IMR-90 (cell line): Measurements from ENCODE around the gene TLL1. TPM values are rescaled to one million over a fixed set of nuclear protein-coding genes. Genes with fewer than 3 reads are reported as not detected.

Experiments
- ATAC-seq: fragments of 200-7000 bp; cut with Tn5 transposase; 2 replicates; pipeline ENCODE4 v1.9.1; 2020; ENCODE audit warnings: low read depth, mild to moderate bottlenecking, moderate library complexity
- BruUV-seq: library from RNA; stranded (reverse); fragments of 400-500 nt; replicated peaks from 2 replicates; lab custom pipeline; 2021; lab: Mats Ljungman, UMichigan
- CTCF ChIA-PET: fragments of 300-600 bp; formaldehyde crosslinking; extraction: SDS; loops from one replicate; lab custom pipeline; 2021; ENCODE audit warnings: antibody characterized with exemption; lab: Yijun Ruan, JAX
- POLR2A ChIA-PET: fragments of 300-600 bp; sonication (Branson Sonifier 250); formaldehyde crosslinking; loops from one replicate; lab custom pipeline; 2022; ENCODE audit warnings: antibody characterized with exemption; ENCODE audit not compliant: unreplicated experiment; lab: Charles Lee
- DNase-seq: peaks from one replicate; pipeline ENCODE4 v3.0.0; 2013
- H2AFZ ChIP-seq: replicated peaks from 2 replicates; pipeline ENCODE3; 2013; ENCODE audit warnings: low read length, mild to moderate bottlenecking; ENCODE audit not compliant: poor library complexity
- H2AK5ac ChIP-seq: 2 replicates; pipeline ENCODE4 v1.6.1; 2013; ENCODE audit warnings: low read depth, low read length, inconsistent platforms
- H2AK9ac ChIP-seq: replicated peaks from 2 replicates; pipeline ENCODE3; 2013; ENCODE audit warnings: mild to moderate bottlenecking, low read depth, low read length, moderate library complexity; ENCODE audit not compliant: poor library complexity
- H2BK120ac ChIP-seq: 2 replicates; pipeline ENCODE4 v1.6.1; 2013; ENCODE audit warnings: low read depth, low read length, inconsistent platforms
- H2BK15ac ChIP-seq: 3 replicates; pipeline ENCODE4 v1.6.1; 2013; ENCODE audit warnings: low read depth, low read length, inconsistent platforms
- H2BK20ac ChIP-seq: 2 replicates; pipeline ENCODE4 v1.6.1; 2013; ENCODE audit warnings: low read depth, mild to moderate bottlenecking, inconsistent platforms, low read length, moderate library complexity
- H2BK5ac ChIP-seq: 2 replicates; pipeline ENCODE4 v1.6.1; 2013; ENCODE audit warnings: mild to moderate bottlenecking, low read depth, low read length, inconsistent platforms; ENCODE audit not compliant: poor library complexity, severe bottlenecking
- H3K14ac ChIP-seq: replicated peaks from 2 replicates; pipeline ENCODE4 v1.6.1; 2013; ENCODE audit warnings: low read depth, low read length, inconsistent platforms
- H3K18ac ChIP-seq: 2 replicates; pipeline ENCODE4 v1.6.1; 2013; ENCODE audit warnings: low read depth, low read length, control low read depth
- H3K23ac ChIP-seq: 2 replicates; pipeline ENCODE4 v1.6.1; 2013; ENCODE audit warnings: low read depth, low read length, inconsistent platforms
- H3K27ac ChIP-seq: 2 replicates; pipeline ENCODE4 v1.5.1; 2013; ENCODE audit warnings: mild to moderate bottlenecking, control low read depth, low read length; ENCODE audit not compliant: insufficient read depth
- H3K27me3 ChIP-seq: 2 replicates; pipeline ENCODE4 v1.6.1; 2013; ENCODE audit warnings: low read length; ENCODE audit not compliant: control insufficient read depth, insufficient read depth
- H3K36me3 ChIP-seq: 2 replicates; pipeline ENCODE4 v1.6.1; 2013; ENCODE audit warnings: low read length, mixed read lengths; ENCODE audit not compliant: control insufficient read depth, insufficient read depth
- H3K4ac ChIP-seq: 2 replicates; pipeline ENCODE4 v1.6.1; 2013; ENCODE audit warnings: low read depth, low read length, inconsistent platforms
- H3K4me1 ChIP-seq: 2 replicates; pipeline ENCODE4 v1.6.1; 2013; ENCODE audit warnings: low read length, mixed read lengths; ENCODE audit not compliant: control insufficient read depth, insufficient read depth
- H3K4me2 ChIP-seq: 2 replicates; pipeline ENCODE4 v1.6.1; 2013; ENCODE audit warnings: low read depth, mild to moderate bottlenecking, control low read depth, low read length, moderate library complexity
- H3K4me3 ChIP-seq: 2 replicates; pipeline ENCODE4 v1.5.1; 2013; ENCODE audit warnings: low read depth, mild to moderate bottlenecking, control low read depth, low read length, moderate library complexity; ENCODE audit not compliant: insufficient read depth
- H3K56ac ChIP-seq: 2 replicates; pipeline ENCODE4 v1.6.1; 2013; ENCODE audit warnings: low read length, inconsistent platforms; ENCODE audit not compliant: insufficient read depth; ENCODE audit errors: extremely low read depth
- H3K79me1 ChIP-seq, 2 experiments: 2 replicates each; pipeline ENCODE4 v1.6.1; 2013; ENCODE audit warnings: low read length in 2 of 2, inconsistent platforms in 1 of 2, low read depth in 1 of 2
- H3K9ac ChIP-seq: 2 replicates; pipeline ENCODE4 v1.6.1; 2013; ENCODE audit warnings: low read depth, low read length, control low read depth
- H3K9me1 ChIP-seq: 2 replicates; pipeline ENCODE4 v1.6.1; 2013; ENCODE audit warnings: low read length, inconsistent platforms; ENCODE audit not compliant: insufficient read depth
- H3K9me3 ChIP-seq: 2 replicates; pipeline ENCODE4 v1.6.1; 2013; ENCODE audit warnings: low read length; ENCODE audit not compliant: control insufficient read depth, insufficient read depth
- H4K20me1 ChIP-seq: 2 replicates; pipeline ENCODE4 v1.6.1; 2013; ENCODE audit warnings: low read length, inconsistent platforms; ENCODE audit not compliant: insufficient read depth
- H4K5ac ChIP-seq: 2 replicates; pipeline ENCODE4 v1.6.1; 2013; ENCODE audit warnings: mild to moderate bottlenecking, low read depth, low read length, control low read depth
- H4K8ac ChIP-seq, 2 experiments: 2 replicates each; pipeline ENCODE4 v1.6.1; 2013; ENCODE audit warnings: low read depth in 2 of 2, low read length in 2 of 2, control low read depth in 1 of 2, inconsistent platforms in 1 of 2
- H4K91ac ChIP-seq: 2 replicates; pipeline ENCODE4 v1.6.1; 2013; ENCODE audit warnings: low read depth, low read length, inconsistent platforms; ENCODE audit not compliant: insufficient read depth
- BHLHE40 ChIP-seq: fragments of 150-350 bp; IDR thresholded peaks from 2 replicates; pipeline ENCODE4 v1.6.1; 2016; ENCODE audit warnings: mild to moderate bottlenecking, low read depth, low read length
- CTCF ChIP-seq: conservative IDR thresholded peaks from 2 replicates; pipeline ENCODE4 v1.5.1; 2012; ENCODE audit warnings: mild to moderate bottlenecking, low read depth, low read length, improper control_type of control experiment
- ELK1 ChIP-seq: fragments of 150-350 bp; IDR thresholded peaks from 2 replicates; pipeline ENCODE4 v1.6.1; 2016; ENCODE audit warnings: low read depth, mild to moderate bottlenecking, low read length, moderate library complexity, borderline replicate concordance
- FOS ChIP-seq: fragments of 150-350 bp; IDR thresholded peaks from 2 replicates; pipeline ENCODE4 v1.6.1; 2016; ENCODE audit warnings: low read depth, low read length
- MAFK ChIP-seq: IDR thresholded peaks from 2 replicates; pipeline ENCODE4 v1.6.1; 2012; ENCODE audit warnings: low read depth, low read length, improper control_type of control experiment
- MAZ ChIP-seq: IDR thresholded peaks from 2 replicates; pipeline ENCODE4 v1.6.1; 2012; ENCODE audit warnings: low read depth, mild to moderate bottlenecking, low read length, improper control_type of control experiment, moderate library complexity, borderline replicate concordance
- MXI1 ChIP-seq: IDR thresholded peaks from 2 replicates; pipeline ENCODE4 v1.6.1; 2012; ENCODE audit warnings: low read depth, mild to moderate bottlenecking, low read length, moderate library complexity, borderline replicate concordance
- NFE2L2 ChIP-seq: fragments of 150-350 bp; IDR thresholded peaks from 2 replicates; pipeline ENCODE4 v1.6.1; 2016; ENCODE audit warnings: low read depth, mild to moderate bottlenecking, low read length
- POLR2A ChIP-seq: IDR thresholded peaks from 2 replicates; pipeline ENCODE4 v1.6.1; 2012; ENCODE audit warnings: mild to moderate bottlenecking, low read depth, low read length
- RAD21 ChIP-seq: IDR thresholded peaks from 2 replicates; pipeline ENCODE4 v1.6.1; 2012; ENCODE audit warnings: low read length, improper control_type of control experiment
- RCOR1 ChIP-seq: IDR thresholded peaks from 2 replicates; pipeline ENCODE4 v1.6.1; 2012; ENCODE audit warnings: mild to moderate bottlenecking, low read length, improper control_type of control experiment; ENCODE audit not compliant: insufficient replicate concordance
- RFX5 ChIP-seq: IDR thresholded peaks from 2 replicates; pipeline ENCODE4 v1.8.0; 2012; ENCODE audit warnings: low read depth, mild to moderate bottlenecking, low read length, moderate library complexity
- SMC3 ChIP-seq: fragments of 150-350 bp; IDR thresholded peaks from 2 replicates; pipeline ENCODE4 v1.6.1; 2016; ENCODE audit warnings: low read depth, mild to moderate bottlenecking, antibody characterized with exemption, low read length, moderate library complexity
- USF2 ChIP-seq: fragments of 150-350 bp; IDR thresholded peaks from 2 replicates; pipeline ENCODE4 v1.6.1; 2017; ENCODE audit warnings: mild to moderate bottlenecking, antibody characterized with exemption, low read length, low read depth
- WGBS, 2 experiments: methylation state at CpG; one replicate each; pipeline versions ENCODE4 v1.1.5 to v1.1.7; 2013; ENCODE audit warnings: missing lambda C conversion rate in 2 of 2; ENCODE audit not compliant: insufficient read length in 1 of 2; ENCODE audit errors: extremely low coverage in 2 of 2; 5-methylcytosine and 5-hydroxymethylcytosine counted together
- dilution Hi-C: fragments of 300-500 bp; cut with HindIII; formaldehyde crosslinking; loops from one replicate; pipeline ENCODE4 v1.14.3; 2018; ENCODE audit warnings: low sequenced_read_pairs; ENCODE audit not compliant: unreplicated experiment
- in situ Hi-C: fragments of 300-500 bp; cut with MboI; formaldehyde crosslinking; loops from 3 replicates; pipeline ENCODE4 v1.14.3; 2019; ENCODE audit warnings: low sequenced_read_pairs, inconsistent platforms, mixed read lengths
- intact Hi-C: fragments of 100-400 bp; cut with micrococcal nuclease; formaldehyde crosslinking; loops from 2 replicates; pipeline ENCODE4 v1.10.0; 2022
- polyA plus RNA-seq, 3 experiments: library from polyadenylated mRNA; depleted of rRNA; stranded (reverse); fragments of >200 nt; gene quantifications; 2 replicates each; pipeline ENCODE4 v1.2.3, GENCODE V29; 2012; ENCODE audit warnings: low replicate concordance in 1 of 3
- total RNA-seq: library from RNA; depleted of rRNA; stranded (reverse); fragments of >200 nt; gene quantifications from 2 replicates; pipeline ENCODE4 v1.2.3, GENCODE V29; 2012

Gene TLL1
- total and polyA plus RNA-seq, 2 of the 4 experiments (the other 2 are of a cell fraction): not detected

- H3K4me1 ChIP-seq: no peaks in the 10 kb centered on the region
- dilution Hi-C loops (no loop called here), in situ Hi-C loops (no loop called here), intact Hi-C loops (no loop called here)
- POLR2A ChIA-PET: no interaction called here
- H2BK120ac ChIP-seq: no peak overlapping the region
- peaks cover 2% of the 10 kb centered on the region; the same call in 1 of the 2 replicates for H3K9me3 ChIP-seq
- H3K36me3 ChIP-seq: no peaks in the 10 kb centered on the region
- no peak overlapping the region for H3K4ac ChIP-seq
- H3K27ac ChIP-seq: no peak overlapping the region
- no peak overlapping the region for H4K5ac ChIP-seq
- H3K56ac ChIP-seq: no peak overlapping the region
- no peak for DNase-seq
- no peak overlapping the region for H2BK20ac ChIP-seq
- no peak overlapping the region for H3K4me3 ChIP-seq
- H3K14ac ChIP-seq: no peak overlapping the region
- no peaks in the 10 kb centered on the region for H3K79me1 ChIP-seq
- WGBS, 2 experiments: no CpG with 5 or more reads among the region's 2 CpGs
- no peak for TF ChIP-seq MAZ
- no peak for TF ChIP-seq CTCF
- TF ChIP-seq RAD21: no peak
- no peak for TF ChIP-seq MXI1
- TF ChIP-seq RFX5: no peak
- no peak for TF ChIP-seq MAFK
- TF ChIP-seq BHLHE40: no peak
- TF ChIP-seq NFE2L2: no peak
- no peak for TF ChIP-seq FOS
- no peak for TF ChIP-seq RCOR1
- no peak for TF ChIP-seq SMC3
- TF ChIP-seq USF2: no peak
- TF ChIP-seq POLR2A: no peak
- no peak for TF ChIP-seq ELK1
- ATAC-seq: no peak
- H3K27me3 ChIP-seq: no peaks in the 10 kb centered on the region
- no peak overlapping the region for H3K4me2 ChIP-seq
- CTCF ChIA-PET: no interaction called here
- H2BK15ac ChIP-seq: no peak overlapping the region
- H2BK5ac ChIP-seq: no peak overlapping the region
- no peak overlapping the region for H2AK9ac ChIP-seq
- no peak overlapping the region for H3K23ac ChIP-seq
- H2AK5ac ChIP-seq: no peak overlapping the region
- H2AFZ ChIP-seq: no peak overlapping the region
- no peak overlapping the region for H4K91ac ChIP-seq
- H3K18ac ChIP-seq: no peak overlapping the region
- H3K9ac ChIP-seq: no peak overlapping the region
- H3K9me1 ChIP-seq: no peaks in the 10 kb centered on the region
- no peak overlapping the region for H4K8ac ChIP-seq
- H4K20me1 ChIP-seq: no peaks in the 10 kb centered on the region
- no TSS peak for BruUV-seq
Measured at GRCh38 chr4:166012129-166013030, 139.3 kb downstream of the TLL1 start.
